ENCODE measurements around the gene EIF4H.

EIF4H gene

GRCh38 chr7:74216361-74216761 is 42.2 kb downstream of the EIF4H start:
- H3K4me3 Mint-ChIP-seq, result no peak overlapping the region
- H3K27me3 Mint-ChIP-seq (ENCODE audit: low read depth), result no peaks in the 10 kb centered on the region
- H3K36me3 Mint-ChIP-seq (ENCODE audit: low read depth), result no peaks in the 10 kb centered on the region
- no peak for TF ChIP-seq CTCF (IDR thresholded peaks at IDR 0.05; ENCODE audit: unreplicated experiment in 3 of 3)
- H3K9me3 Mint-ChIP-seq, result no peaks in the 10 kb centered on the region
- H3K4me1 Mint-ChIP-seq, result no peaks in the 10 kb centered on the region
- H3K27ac Mint-ChIP-seq, result no peak overlapping the region

- Mint-ChIP-seq H3K27me3 (ENCODE audit: low read depth) (no peaks in the 10 kb centered on the region), H3K36me3 (ENCODE audit: low read depth) (no peaks in the 10 kb centered on the region), H3K4me3 (no peak overlapping the region), H3K27ac (no peak overlapping the region), H3K9me3 (no peaks in the 10 kb centered on the region), H3K4me1 (no peaks in the 10 kb centered on the region)
- TF ChIP-seq CTCF (IDR thresholded peaks at IDR 0.05; ENCODE audit: unreplicated experiment in 3 of 3), result no peak
Observed at GRCh38 chr7:74217455-74218342, 43.5 kb downstream of the EIF4H start.

GRCh38 chr7:74218343-74218698 is 44.2 kb downstream of the EIF4H start:
- no peak overlapping the region for H3K4me3 Mint-ChIP-seq
- no peaks in the 10 kb centered on the region for H3K27me3 Mint-ChIP-seq (ENCODE audit: low read depth)
- H3K9me3 Mint-ChIP-seq, result no peaks in the 10 kb centered on the region
- H3K36me3 Mint-ChIP-seq (ENCODE audit: low read depth), result no peaks in the 10 kb centered on the region
- no peak for TF ChIP-seq CTCF (IDR thresholded peaks at IDR 0.05; ENCODE audit: unreplicated experiment in 3 of 3)
- no peak overlapping the region for H3K27ac Mint-ChIP-seq
- H3K4me1 Mint-ChIP-seq, result no peaks in the 10 kb centered on the region

DNA sequence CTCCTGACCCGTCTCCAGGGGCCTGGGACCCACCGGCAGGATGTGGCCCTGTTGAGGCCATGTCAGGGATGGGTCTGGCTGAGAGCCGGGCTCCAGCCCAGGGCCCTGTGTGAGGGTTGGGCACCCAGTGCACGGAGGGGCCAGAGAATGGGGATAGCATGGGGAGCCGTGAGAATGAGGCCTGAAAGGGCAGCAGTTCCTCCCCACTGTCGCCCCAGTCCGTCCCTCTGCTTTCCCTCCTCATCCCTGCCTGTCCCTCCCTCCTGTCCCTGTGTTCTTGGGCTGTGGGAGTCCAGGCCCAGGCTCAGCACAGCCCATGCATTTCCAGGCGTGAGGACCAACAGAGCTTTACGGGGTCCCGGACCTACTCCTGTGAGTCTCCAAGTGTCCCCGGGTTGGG is 45.3 kb downstream of the EIF4H start:
- Mint-ChIP-seq H3K4me3 (no peak overlapping the region), H3K27me3 (ENCODE audit: low read depth) (no peaks in the 10 kb centered on the region), H3K27ac (no peak overlapping the region), H3K9me3 (no peaks in the 10 kb centered on the region), H3K36me3 (ENCODE audit: low read depth) (no peaks in the 10 kb centered on the region), H3K4me1 (no peaks in the 10 kb centered on the region)
- TF ChIP-seq CTCF (IDR thresholded peaks at IDR 0.05; ENCODE audit: unreplicated experiment in 3 of 3), result no peak

- Mint-ChIP-seq H3K27ac (no peak overlapping the region), H3K27me3 (ENCODE audit: low read depth) (no peaks in the 10 kb centered on the region), H3K4me3 (no peak overlapping the region), H3K4me1 (no peaks in the 10 kb centered on the region), H3K9me3 (no peaks in the 10 kb centered on the region), H3K36me3 (ENCODE audit: low read depth) (peaks cover under 1% of the 10 kb centered on the region)
- TF ChIP-seq CTCF (IDR thresholded peaks at IDR 0.05; ENCODE audit: unreplicated experiment in 3 of 3), result no peak
Observed at GRCh38 chr7:74220229-74220628, 46.1 kb downstream of the EIF4H start.

DNA sequence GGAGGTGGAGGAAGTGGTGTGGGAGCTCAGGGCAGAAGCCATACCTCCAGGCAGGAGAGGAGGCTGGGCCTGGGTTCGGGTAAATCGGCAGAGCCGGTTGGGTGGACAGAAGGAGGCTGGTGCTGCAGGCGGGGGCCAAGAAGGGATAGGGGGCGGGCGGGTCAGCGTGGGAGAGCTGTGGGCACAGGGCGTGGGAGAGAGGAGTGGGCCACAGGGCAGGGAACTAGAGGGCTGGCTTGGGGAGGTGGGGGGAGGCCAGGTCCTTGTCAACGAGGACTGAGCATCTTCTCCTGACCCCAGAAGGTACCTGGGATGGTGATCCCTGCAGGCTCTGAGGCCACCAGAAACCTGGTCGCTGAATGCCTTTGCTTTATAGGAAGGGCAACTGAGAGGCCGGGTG is 47.6 kb downstream of the EIF4H start:
- H3K9me3 Mint-ChIP-seq, result no peaks in the 10 kb centered on the region
- H3K27ac Mint-ChIP-seq, result no peak overlapping the region
- H3K27me3 Mint-ChIP-seq (ENCODE audit: low read depth), result no peaks in the 10 kb centered on the region
- no peak overlapping the region for H3K4me3 Mint-ChIP-seq
- no peak for TF ChIP-seq CTCF (IDR thresholded peaks at IDR 0.05; ENCODE audit: unreplicated experiment in 3 of 3)
- peaks cover 11% of the 10 kb centered on the region for H3K36me3 Mint-ChIP-seq (ENCODE audit: low read depth)
- H3K4me1 Mint-ChIP-seq, result no peaks in the 10 kb centered on the region
